ENCODE data around the gene COBL. TPM values are rescaled to one million over a fixed set of nuclear protein-coding genes. Genes with fewer than 3 reads are reported as not detected.

COBL gene
- total RNA-seq, 2 donors from 2014 or later = not detected

DNA sequence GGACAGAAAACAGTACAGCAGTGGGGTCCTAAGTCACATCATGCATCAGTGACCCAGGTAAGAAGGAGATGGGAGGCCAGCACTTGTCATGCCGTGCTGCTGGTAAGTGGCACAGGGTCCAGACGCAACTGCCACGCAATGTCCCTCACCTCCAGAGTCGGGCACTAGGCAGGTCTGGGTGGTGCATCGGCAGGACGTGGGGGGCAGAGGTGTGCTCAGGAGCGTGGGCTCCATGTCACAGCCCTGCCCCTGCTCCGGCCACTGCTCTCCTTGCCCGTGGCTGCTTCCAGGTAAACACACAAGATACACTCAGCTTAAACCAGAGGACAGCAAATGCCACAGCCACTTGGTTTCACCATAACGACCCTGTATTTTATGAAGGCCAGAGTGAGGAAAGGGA lies 47.3 kb downstream of the COBL start:
- Mint-ChIP-seq H3K9me3 (no peaks in the 10 kb centered on the region), H3K36me3 (no peaks in the 10 kb centered on the region), H3K27ac (no peak overlapping the region), H3K4me1 (ENCODE audit: low read depth in 2 of 2) (no peaks in the 10 kb centered on the region), H3K27me3 (peaks cover 0 to 2% of the 10 kb centered on the region in 2 donors), H3K4me3 (no peak overlapping the region)
- DNase-seq (ENCODE audit: low spot score) = no peak
- ATAC-seq = peak; percentile 31 to 46

DNA sequence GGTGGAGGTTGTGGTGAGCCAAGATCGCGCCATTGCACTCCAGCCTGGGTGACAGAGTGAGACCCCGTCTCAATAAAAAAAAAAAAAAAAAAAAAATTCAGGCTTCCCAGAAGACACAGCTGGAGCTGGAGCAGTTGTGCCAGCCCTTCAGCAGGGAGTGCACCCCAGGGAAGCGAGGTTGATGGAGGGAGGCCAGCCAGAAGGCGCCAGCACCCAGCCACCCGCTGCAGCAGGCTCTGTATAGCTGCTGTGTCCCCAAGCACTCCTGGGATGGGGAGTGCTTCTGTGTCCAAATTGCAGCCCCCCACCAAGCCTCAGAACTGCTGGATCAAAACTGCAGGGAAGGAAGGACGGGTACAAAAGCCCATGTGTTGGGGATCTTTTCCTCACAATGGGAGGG lies 47.8 kb downstream of the COBL start:
- no peaks in the 10 kb centered on the region for H3K9me3 Mint-ChIP-seq
- H3K27ac Mint-ChIP-seq = no peak overlapping the region
- DNase-seq (ENCODE audit: low spot score) = no peak
- H3K36me3 Mint-ChIP-seq = no peaks in the 10 kb centered on the region
- H3K27me3 Mint-ChIP-seq = peaks cover 0 to 2% of the 10 kb centered on the region in 2 donors
- peak in 1 of 2 donors; percentile 4 for ATAC-seq
- H3K4me1 Mint-ChIP-seq (ENCODE audit: low read depth in 2 of 2) = no peaks in the 10 kb centered on the region
- H3K4me3 Mint-ChIP-seq = no peak overlapping the region

- no peak overlapping the region for H3K27ac Mint-ChIP-seq
- no peaks in the 10 kb centered on the region for H3K27me3 Mint-ChIP-seq
- no peaks in the 10 kb centered on the region for H3K36me3 Mint-ChIP-seq
- H3K4me1 Mint-ChIP-seq (ENCODE audit: low read depth in 2 of 2) = no peaks in the 10 kb centered on the region
- no peak overlapping the region for H3K4me3 Mint-ChIP-seq
- ATAC-seq (no peak), DNase-seq (ENCODE audit: low spot score) (no peak)
- no peaks in the 10 kb centered on the region for H3K9me3 Mint-ChIP-seq
Observed at GRCh38 chr7:51267169-51267568, 49.4 kb downstream of the COBL start.

DNA sequence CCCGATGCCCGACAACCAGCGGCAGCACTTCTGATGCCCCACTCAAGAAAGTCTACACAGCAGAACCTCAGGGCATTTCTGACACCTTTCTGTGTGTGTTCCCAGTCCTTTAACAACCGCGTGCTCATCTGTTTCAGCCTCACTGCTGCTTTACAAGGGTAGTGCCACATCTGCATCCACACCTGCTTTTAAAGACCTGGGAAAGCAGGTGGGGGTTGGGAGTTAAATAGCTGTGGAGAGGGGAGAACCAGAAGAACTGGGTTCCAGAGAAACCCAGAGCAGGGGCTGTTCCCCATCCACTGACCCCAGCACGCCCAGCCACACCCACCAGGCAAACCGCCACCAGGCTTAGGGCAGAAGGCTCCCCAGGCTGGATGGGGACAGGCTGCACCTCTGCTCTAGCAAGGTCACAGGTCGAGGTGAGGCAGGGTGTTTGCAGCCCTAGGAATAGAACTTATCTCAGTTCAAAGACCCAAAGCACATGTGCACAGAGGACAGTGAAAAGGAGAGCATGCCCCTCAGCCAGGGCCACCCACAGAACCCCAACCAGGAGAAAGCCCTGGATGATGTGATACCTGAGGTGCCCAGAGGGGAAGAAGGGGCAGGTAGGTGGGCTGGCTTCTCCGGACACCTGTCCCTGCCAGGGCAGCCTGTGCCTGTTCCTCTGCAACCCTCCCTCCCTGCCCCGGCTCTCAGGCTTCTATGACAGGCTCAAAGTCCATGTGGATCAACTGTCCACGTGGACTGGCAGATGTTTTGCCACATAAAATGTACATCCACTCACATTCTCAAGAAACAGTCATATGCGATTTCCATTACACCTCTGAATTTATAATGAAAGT lies 51.3 kb downstream of the COBL start:
- ATAC-seq = no peak

DNA sequence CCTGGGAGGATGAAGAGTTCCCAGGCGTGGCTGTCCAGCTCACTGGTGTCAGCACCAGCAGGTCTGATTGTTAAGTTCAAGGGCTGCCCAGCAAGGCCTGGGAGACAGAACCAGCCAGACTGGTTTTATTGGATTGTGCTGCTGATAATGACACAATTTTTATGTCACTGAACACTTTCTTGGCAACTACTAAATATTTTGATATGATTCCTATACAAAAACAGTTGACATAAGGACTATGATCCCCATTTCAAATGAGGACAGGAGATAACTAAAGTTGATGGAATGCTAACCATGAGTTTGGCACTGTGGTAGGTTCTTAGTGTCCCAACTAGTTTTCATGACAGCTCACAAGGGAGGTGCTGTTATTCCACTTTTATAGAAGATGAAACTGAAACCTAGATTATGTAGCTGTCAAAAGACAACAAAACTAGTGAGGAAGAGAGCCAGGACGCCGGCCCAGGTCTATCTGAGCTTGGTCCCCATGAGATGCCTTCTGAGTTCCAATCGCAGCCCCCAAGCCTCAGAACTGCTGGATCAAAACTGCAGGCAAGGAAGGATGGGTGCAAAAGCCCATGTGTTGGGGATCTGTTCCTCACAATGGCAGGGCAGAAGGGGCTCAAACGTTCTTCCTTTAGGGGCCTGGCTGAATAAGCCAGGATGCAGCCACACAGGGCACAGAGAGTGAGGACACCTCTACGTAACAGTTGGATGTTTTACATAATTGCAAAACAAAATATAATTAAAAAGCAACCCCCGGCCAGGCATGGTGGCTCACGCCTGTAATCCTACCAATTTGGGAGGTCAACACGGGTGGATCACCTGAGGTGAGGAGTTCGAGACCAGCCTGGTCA lies 52.8 kb downstream of the COBL start:
- DNase-seq (ENCODE audit: low spot score) (no peak), ATAC-seq (no peak)
- H3K4me3 Mint-ChIP-seq = no peak overlapping the region
- H3K36me3 Mint-ChIP-seq = no peaks in the 10 kb centered on the region
- H3K9me3 Mint-ChIP-seq = no peaks in the 10 kb centered on the region
- H3K4me1 Mint-ChIP-seq (ENCODE audit: low read depth in 2 of 2) = no peaks in the 10 kb centered on the region
- peaks cover 6 to 13% of the 10 kb centered on the region in 2 donors for H3K27me3 Mint-ChIP-seq
- H3K27ac Mint-ChIP-seq = no peak overlapping the region

More for the DNA sequence above, 51.3 kb downstream of the COBL start:
- no peaks in the 10 kb centered on the region for H3K9me3 Mint-ChIP-seq
- no peak for DNase-seq (ENCODE audit: low spot score)
- no peak overlapping the region for H3K27ac Mint-ChIP-seq
- peaks cover 6 to 9% of the 10 kb centered on the region in 2 donors for H3K27me3 Mint-ChIP-seq
- no peak overlapping the region for H3K4me3 Mint-ChIP-seq
- no peaks in the 10 kb centered on the region for H3K36me3 Mint-ChIP-seq
- H3K4me1 Mint-ChIP-seq (ENCODE audit: low read depth in 2 of 2) = no peaks in the 10 kb centered on the region

GRCh38 chr7:51262796-51263531 lies 53.6 kb downstream of the COBL start:
- no peaks in the 10 kb centered on the region for H3K9me3 Mint-ChIP-seq
- no peak overlapping the region for H3K27ac Mint-ChIP-seq
- peaks cover 9 to 21% of the 10 kb centered on the region in 2 donors for H3K27me3 Mint-ChIP-seq
- H3K4me1 Mint-ChIP-seq (ENCODE audit: low read depth in 2 of 2) = no peaks in the 10 kb centered on the region
- DNase-seq (ENCODE audit: low spot score) (no peak), ATAC-seq (no peak)
- no peak overlapping the region for H3K4me3 Mint-ChIP-seq
- H3K36me3 Mint-ChIP-seq = no peaks in the 10 kb centered on the region

GRCh38 chr7:51261950-51262795 lies 54.4 kb downstream of the COBL start:
- H3K27me3 Mint-ChIP-seq = peaks cover 9 to 21% of the 10 kb centered on the region in 2 donors
- no peak overlapping the region for H3K27ac Mint-ChIP-seq
- ATAC-seq (no peak), DNase-seq (ENCODE audit: low spot score) (no peak)
- no peaks in the 10 kb centered on the region for H3K36me3 Mint-ChIP-seq
- H3K4me3 Mint-ChIP-seq = no peak overlapping the region
- no peaks in the 10 kb centered on the region for H3K9me3 Mint-ChIP-seq
- H3K4me1 Mint-ChIP-seq (ENCODE audit: low read depth in 2 of 2) = no peaks in the 10 kb centered on the region

DNA sequence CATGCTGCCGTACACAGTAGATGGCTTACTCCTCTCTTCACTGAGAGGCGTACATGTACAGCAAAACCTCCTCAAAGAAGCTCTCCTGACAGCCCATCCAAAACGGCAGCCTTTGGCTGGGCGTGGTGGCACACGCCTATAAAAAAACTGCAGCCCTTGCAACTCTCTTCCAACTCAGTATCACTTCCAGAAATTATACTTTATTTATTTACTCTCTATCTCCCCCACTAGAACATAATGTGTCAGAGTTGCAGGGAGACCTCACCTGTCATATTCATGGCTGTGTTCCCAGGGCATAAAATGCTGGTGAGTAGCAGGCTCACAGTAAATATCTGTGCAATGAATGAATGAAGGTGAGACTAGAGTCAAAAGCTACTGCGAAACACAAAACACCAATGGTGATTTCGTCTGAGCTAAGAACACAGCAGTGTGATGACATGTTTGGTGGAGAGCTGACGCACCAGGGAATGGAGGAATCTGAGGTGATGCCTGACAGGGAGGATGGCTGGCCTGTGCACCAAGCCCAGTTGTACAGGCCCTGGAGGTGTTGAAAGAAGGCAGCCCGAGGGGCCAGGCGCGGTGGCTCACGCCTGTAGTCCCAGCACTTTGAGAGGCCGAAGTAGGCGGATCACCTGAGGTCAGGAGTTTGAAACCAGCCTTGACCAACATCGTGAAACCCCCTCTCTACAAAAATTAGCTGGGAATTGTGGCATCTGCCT lies 55.3 kb downstream of the COBL start:
- no peak for DNase-seq (ENCODE audit: low spot score)
- no peak overlapping the region for H3K4me3 Mint-ChIP-seq
- H3K4me1 Mint-ChIP-seq (ENCODE audit: low read depth in 2 of 2) = no peaks in the 10 kb centered on the region
- H3K27ac Mint-ChIP-seq = no peak overlapping the region
- no peaks in the 10 kb centered on the region for H3K36me3 Mint-ChIP-seq
- ATAC-seq = no peak
- peaks cover 9 to 21% of the 10 kb centered on the region in 2 donors for H3K27me3 Mint-ChIP-seq
- no peaks in the 10 kb centered on the region for H3K9me3 Mint-ChIP-seq

GRCh38 chr7:51260516-51260915 lies 56.1 kb downstream of the COBL start:
- ATAC-seq = no peak
- Mint-ChIP-seq H3K4me3 (no peak overlapping the region), H3K27me3 (peaks cover 9 to 21% of the 10 kb centered on the region in 2 donors), H3K27ac (no peak overlapping the region), H3K4me1 (ENCODE audit: low read depth in 2 of 2) (no peaks in the 10 kb centered on the region), H3K36me3 (no peaks in the 10 kb centered on the region), H3K9me3 (no peaks in the 10 kb centered on the region)
- no peak for DNase-seq (ENCODE audit: low spot score)

- H3K36me3 Mint-ChIP-seq = no peaks in the 10 kb centered on the region
- no peaks in the 10 kb centered on the region for H3K4me1 Mint-ChIP-seq (ENCODE audit: low read depth in 2 of 2)
- ATAC-seq (no peak), DNase-seq (ENCODE audit: low spot score) (no peak)
- H3K27ac Mint-ChIP-seq = no peak overlapping the region
- H3K27me3 Mint-ChIP-seq = peaks cover 12 to 22% of the 10 kb centered on the region in 2 donors
- H3K9me3 Mint-ChIP-seq = no peaks in the 10 kb centered on the region
- H3K4me3 Mint-ChIP-seq = no peak overlapping the region
Observed at GRCh38 chr7:51259766-51260165, 56.8 kb downstream of the COBL start.

- no peaks in the 10 kb centered on the region for H3K9me3 Mint-ChIP-seq
- ATAC-seq = no peak
Observed at GRCh38 chr7:51256916-51257315, 59.7 kb downstream of the COBL start.

DNA sequence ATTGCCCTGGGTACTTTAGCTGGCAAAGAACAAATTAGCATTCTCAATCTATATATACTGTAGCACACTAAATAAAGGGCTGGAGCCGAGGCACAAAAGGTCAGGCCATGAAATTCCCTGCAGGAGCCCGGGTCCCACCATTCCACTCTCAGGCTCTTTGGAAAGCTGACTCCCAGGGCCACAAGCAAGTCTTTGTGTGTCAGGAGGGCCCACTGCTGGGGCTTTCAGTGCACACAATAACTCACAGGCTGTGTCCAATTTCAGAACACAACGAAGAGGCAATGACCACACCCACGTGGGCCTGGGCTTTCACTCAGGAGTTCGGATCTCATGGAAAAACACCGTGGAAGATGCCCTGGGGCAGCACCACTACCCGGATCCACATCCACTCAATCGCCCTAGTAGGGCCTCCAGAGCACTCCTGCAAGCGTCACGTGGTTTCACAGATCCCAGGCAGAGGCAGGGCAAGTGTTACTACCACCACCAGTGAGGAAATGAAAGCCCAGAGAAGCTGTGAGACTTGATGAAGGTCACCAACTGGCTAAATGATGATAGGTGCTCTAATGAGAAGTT lies 60.3 kb downstream of the COBL start:
- Mint-ChIP-seq H3K4me1 (ENCODE audit: low read depth in 2 of 2) (no peaks in the 10 kb centered on the region), H3K27me3 (peaks cover 10 to 27% of the 10 kb centered on the region in 2 donors), H3K4me3 (no peak overlapping the region), H3K9me3 (no peaks in the 10 kb centered on the region), H3K36me3 (no peaks in the 10 kb centered on the region), H3K27ac (no peak overlapping the region)
- ATAC-seq (no peak), DNase-seq (ENCODE audit: low spot score) (no peak)

More at GRCh38 chr7:51256916-51257315, 59.7 kb downstream of the COBL start:
- Mint-ChIP-seq H3K27me3 (peaks cover 12 to 27% of the 10 kb centered on the region in 2 donors), H3K4me3 (no peak overlapping the region), H3K36me3 (no peaks in the 10 kb centered on the region), H3K27ac (no peak overlapping the region), H3K4me1 (ENCODE audit: low read depth in 2 of 2) (no peaks in the 10 kb centered on the region)
- DNase-seq (ENCODE audit: low spot score) = no peak

All from natural killer cell treated with Interleukin-12 subunit alpha and Interleukin-12 subunit beta and Interleukin-15 and Interleukin-18, amount 100 ng/mL, for 72 hours (primary cell).